Measurements from ENCODE around the gene CTNNA3. TPM values are rescaled to one million over a fixed set of nuclear protein-coding genes. Genes with fewer than 3 reads are reported as not detected.

CTNNA3 gene
- polyA plus RNA-seq, 1 experiment, result not detected

DNA sequence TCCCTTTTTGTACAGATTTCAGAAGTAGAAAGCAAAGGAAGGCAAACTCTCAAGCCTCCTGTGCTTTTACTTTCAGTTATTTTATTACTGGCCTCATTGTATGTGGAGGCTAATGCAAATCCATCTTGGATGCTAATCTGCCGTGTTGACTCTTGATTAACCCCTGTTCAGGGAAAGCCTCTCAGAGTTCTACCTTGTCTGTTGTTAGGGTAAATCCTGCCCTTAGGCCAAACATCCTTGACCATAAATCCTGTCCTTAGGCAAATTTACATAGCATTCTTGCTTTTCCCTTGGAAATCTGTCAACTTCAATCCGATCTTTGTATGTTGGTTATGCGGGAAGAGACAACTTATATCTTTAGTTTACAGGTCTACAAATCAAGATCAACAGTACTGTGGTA is 1480.1 kb downstream of the CTNNA3 start:
- TF ChIP-seq CTCF (IDR thresholded peaks at IDR 0.05; ENCODE audit: insufficient read depth, low read depth, low read length), result no peak
- no peak for DNase-seq (ENCODE audit: low read depth)
- H3K4me3 ChIP-seq (ENCODE audit: low read depth, low read length), result no peak overlapping the region
- no peaks in the 10 kb centered on the region for H3K27me3 ChIP-seq (ENCODE audit: control insufficient read depth, insufficient read depth, low read length)
- POLR2A ChIA-PET, result no interaction called here
- CTCF ChIA-PET, result no interaction called here
- H3K36me3 ChIP-seq (ENCODE audit: control insufficient read depth, insufficient read depth, low read length), result no peaks in the 10 kb centered on the region

GRCh38 chr10:66214721-66215404 is 1481.1 kb downstream of the CTNNA3 start:
- TF ChIP-seq CTCF (IDR thresholded peaks at IDR 0.05; ENCODE audit: insufficient read depth, low read depth, low read length), result no peak
- Histone ChIP-seq H3K36me3 (ENCODE audit: control insufficient read depth, insufficient read depth, low read length) (no peaks in the 10 kb centered on the region), H3K27me3 (ENCODE audit: control insufficient read depth, insufficient read depth, low read length) (no peaks in the 10 kb centered on the region), H3K4me3 (ENCODE audit: low read depth, low read length) (no peak overlapping the region)
- ChIA-PET POLR2A (no interaction called here), CTCF (no interaction called here)
- DNase-seq (ENCODE audit: low read depth), result no peak

DNA sequence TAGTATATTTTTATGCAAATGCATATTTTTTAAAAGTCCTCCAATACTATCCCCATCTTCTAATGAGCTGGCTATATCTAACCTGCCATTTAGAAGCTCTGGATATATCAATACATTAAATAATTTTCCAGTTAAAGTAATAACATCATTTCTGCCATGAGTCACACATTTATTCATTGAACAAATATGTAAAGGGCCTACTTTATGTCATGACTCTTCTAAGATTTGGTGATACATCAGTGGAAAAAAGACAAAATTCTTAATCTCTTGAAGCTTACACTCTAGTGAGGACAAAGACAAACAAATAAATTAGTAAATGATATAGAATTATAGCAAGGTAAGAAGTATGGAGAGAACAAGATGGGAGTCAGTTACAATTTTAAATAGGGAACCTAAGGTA is 1487.0 kb downstream of the CTNNA3 start:
- no peaks in the 10 kb centered on the region for H3K36me3 ChIP-seq (ENCODE audit: control insufficient read depth, insufficient read depth, low read length)
- TF ChIP-seq CTCF (IDR thresholded peaks at IDR 0.05; ENCODE audit: insufficient read depth, low read depth, low read length), result no peak
- no peak overlapping the region for H3K4me3 ChIP-seq (ENCODE audit: low read depth, low read length)
- CTCF ChIA-PET, result no interaction called here
- no peaks in the 10 kb centered on the region for H3K27me3 ChIP-seq (ENCODE audit: control insufficient read depth, insufficient read depth, low read length)
- POLR2A ChIA-PET, result no interaction called here
- no peak for DNase-seq (ENCODE audit: low read depth)

- Histone ChIP-seq H3K4me3 (ENCODE audit: low read depth, low read length) (no peak overlapping the region), H3K27me3 (ENCODE audit: control insufficient read depth, insufficient read depth, low read length) (no peaks in the 10 kb centered on the region), H3K36me3 (ENCODE audit: control insufficient read depth, insufficient read depth, low read length) (no peaks in the 10 kb centered on the region)
- TF ChIP-seq CTCF (IDR thresholded peaks at IDR 0.05; ENCODE audit: insufficient read depth, low read depth, low read length), result no peak
- ChIA-PET POLR2A (no interaction called here), CTCF (no interaction called here)
- no peak for DNase-seq (ENCODE audit: low read depth)
Measured at GRCh38 chr10:66204838-66205237, 1491.2 kb downstream of the CTNNA3 start.

DNA sequence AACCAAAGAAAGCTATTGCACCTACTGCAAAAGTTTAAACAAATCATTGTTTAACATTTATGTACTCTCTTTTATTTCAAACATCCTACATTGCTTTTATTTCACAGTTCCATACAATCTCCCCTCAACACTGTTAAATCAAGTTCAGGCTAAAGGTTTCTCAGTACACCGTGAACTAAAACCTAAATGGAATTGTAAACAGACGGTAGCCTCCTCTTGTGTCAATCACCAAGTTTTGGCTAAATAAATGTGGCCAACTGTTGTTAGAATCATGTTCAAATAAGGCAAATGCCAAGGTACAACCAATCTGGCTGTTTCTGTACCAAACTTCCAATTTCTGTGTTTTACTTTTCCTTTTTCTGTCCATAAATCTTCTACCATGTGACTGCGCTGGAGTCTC is 1493.9 kb downstream of the CTNNA3 start:
- DNase-seq (ENCODE audit: low read depth), result no peak
- TF ChIP-seq CTCF (IDR thresholded peaks at IDR 0.05; ENCODE audit: insufficient read depth, low read depth, low read length), result no peak
- POLR2A ChIA-PET, result no interaction called here
- H3K36me3 ChIP-seq (ENCODE audit: control insufficient read depth, insufficient read depth, low read length), result no peaks in the 10 kb centered on the region
- CTCF ChIA-PET, result no interaction called here
- H3K4me3 ChIP-seq (ENCODE audit: low read depth, low read length), result no peak overlapping the region
- H3K27me3 ChIP-seq (ENCODE audit: control insufficient read depth, insufficient read depth, low read length), result no peaks in the 10 kb centered on the region

All from BJ (cell line).